Osteocyte (in vitro differentiated cells): ENCODE measurements around the gene SLC35E2B. TPM values are rescaled to one million over a fixed set of nuclear protein-coding genes. Genes with fewer than 3 reads are reported as not detected.

ENCODE experiments used
- DNase-seq: peaks from one replicate; pipeline ENCODE4 v3.0.0; 2021; ENCODE audit warnings: mixed read lengths; ENCODE audit not compliant: unreplicated experiment; ENCODE audit errors: extremely low spot score
- H3K27ac Mint-ChIP-seq: one replicate; pipeline ENCODE4 v1.8.0; 2021; ENCODE audit warnings: mild to moderate bottlenecking, mixed read lengths; ENCODE audit not compliant: unreplicated experiment
- H3K27me3 Mint-ChIP-seq: one replicate; pipeline ENCODE4 v1.8.0; 2021; ENCODE audit warnings: mixed read lengths; ENCODE audit not compliant: unreplicated experiment
- H3K36me3 Mint-ChIP-seq: one replicate; pipeline ENCODE4 v1.8.0; 2021; ENCODE audit warnings: mixed read lengths; ENCODE audit not compliant: unreplicated experiment
- H3K4me1 Mint-ChIP-seq: one replicate; pipeline ENCODE4 v1.8.0; 2021; ENCODE audit warnings: mixed read lengths; ENCODE audit not compliant: unreplicated experiment
- H3K4me3 Mint-ChIP-seq: one replicate; pipeline ENCODE4 v1.8.0; 2021; ENCODE audit warnings: mild to moderate bottlenecking, moderate library complexity, mixed read lengths; ENCODE audit not compliant: unreplicated experiment
- H3K9me3 Mint-ChIP-seq: one replicate; pipeline ENCODE4 v1.8.0; 2021; ENCODE audit warnings: mixed read lengths; ENCODE audit not compliant: unreplicated experiment
- CTCF ChIP-seq: fragments of 200-600 bp; sonication (generic); IDR thresholded peaks from 2 replicates; pipeline ENCODE4 v1.5.0; 2021; ENCODE audit warnings: antibody characterized with exemption, mild to moderate bottlenecking, moderate library complexity
- total RNA-seq: library from RNA; stranded (reverse); gene quantifications from 2 replicates; pipeline ENCODE4 v1.2.1, GENCODE V29; 2021

SLC35E2B gene
- total RNA-seq, 1 donor from 2014 or later = 84.9 TPM

- no peak for TF ChIP-seq CTCF
- Mint-ChIP-seq H3K36me3 (no peaks in the 10 kb centered on the region), H3K4me1 (peaks cover 2% of the 10 kb centered on the region), H3K9me3 (no peaks in the 10 kb centered on the region), H3K27ac (no peak overlapping the region), H3K27me3 (no peaks in the 10 kb centered on the region), H3K4me3 (no peak overlapping the region)
- DNase-seq = no peak
These were observed 63.0 kb downstream of the SLC35E2B start for GRCh38 chr1:1629430-1630190.

- H3K9me3 Mint-ChIP-seq = no peaks in the 10 kb centered on the region
- H3K27me3 Mint-ChIP-seq = no peaks in the 10 kb centered on the region
- no peak overlapping the region for H3K27ac Mint-ChIP-seq
- H3K4me1 Mint-ChIP-seq = peaks cover 2% of the 10 kb centered on the region
- no peaks in the 10 kb centered on the region for H3K36me3 Mint-ChIP-seq
- TF ChIP-seq CTCF = no peak
- H3K4me3 Mint-ChIP-seq = no peak overlapping the region
- DNase-seq = no peak
These were observed 63.7 kb downstream of the SLC35E2B start for GRCh38 chr1:1628754-1629429.

GRCh38 chr1:1627829-1628753, 64.5 kb downstream of the SLC35E2B start:
- no peaks in the 10 kb centered on the region for H3K36me3 Mint-ChIP-seq
- no peak overlapping the region for H3K27ac Mint-ChIP-seq
- H3K27me3 Mint-ChIP-seq = no peaks in the 10 kb centered on the region
- no peak for DNase-seq
- H3K4me1 Mint-ChIP-seq = peaks cover 2% of the 10 kb centered on the region
- no peaks in the 10 kb centered on the region for H3K9me3 Mint-ChIP-seq
- no peak for TF ChIP-seq CTCF
- no peak overlapping the region for H3K4me3 Mint-ChIP-seq

GRCh38 chr1:1627261-1627828, 65.2 kb downstream of the SLC35E2B start:
- Mint-ChIP-seq H3K9me3 (no peaks in the 10 kb centered on the region), H3K27me3 (no peaks in the 10 kb centered on the region), H3K4me3 (no peak overlapping the region), H3K27ac (no peak overlapping the region), H3K4me1 (peaks cover 2% of the 10 kb centered on the region), H3K36me3 (no peaks in the 10 kb centered on the region)
- TF ChIP-seq CTCF = no peak
- no peak for DNase-seq
